ENCODE data around the gene ITGB3.

GRCh38 chr17:47207143-47208067, 46.2 kb upstream of the ITGB3 start:
- TF ChIP-seq POLR2AphosphoS5 (IDR thresholded peaks at IDR 0.05; ENCODE audit: low read depth, low read length), result no peak
- TF ChIP-seq SIN3A (IDR thresholded peaks at IDR 0.05; ENCODE audit: borderline replicate concordance, insufficient read depth, low read length), result no peak
- TF ChIP-seq TAF1 (IDR thresholded peaks at IDR 0.05; ENCODE audit: borderline replicate concordance, insufficient read depth, low read length), result no peak
- no peak for TF ChIP-seq REST (IDR thresholded peaks at IDR 0.05; ENCODE audit: insufficient read depth in 1 of 2, low read depth in 2 of 2, low read length in 2 of 2)
- no peak for TF ChIP-seq FOXP2 (optimal IDR thresholded peaks at IDR 0.05; ENCODE audit: borderline replicate concordance, extremely low read depth, extremely low read length, insufficient read depth)
